PC-9 (cell line): ENCODE data around the gene PCSK5. TPM values are rescaled to one million over a fixed set of nuclear protein-coding genes. Genes with fewer than 3 reads are reported as not detected.

Experiments used
- BruUV-seq: library from RNA; stranded (reverse); fragments of 400-500 nt; replicated peaks from 2 replicates; lab custom pipeline; 2021; lab: Mats Ljungman, UMichigan
- CTCF ChIA-PET: fragments of 300-600 bp; sonication (Branson Sonifier 250); formaldehyde crosslinking; loops from one replicate; lab custom pipeline; 2022; ENCODE audit warnings: antibody characterized with exemption; lab: Charles Lee
- POLR2A ChIA-PET: fragments of 300-600 bp; sonication (Branson Sonifier 250); formaldehyde crosslinking; loops from one replicate; lab custom pipeline; 2022; ENCODE audit warnings: antibody characterized with exemption; ENCODE audit not compliant: unreplicated experiment; lab: Charles Lee
- DNase-seq, 2 experiments: peaks; one replicate each; pipeline versions ENCODE4 v3.0.0 to v3.0.0-alpha.2; 2015 to 2022; ENCODE audit warnings: mixed read lengths in 1 of 2
- H2AFZ ChIP-seq: fragments of 200-600 bp; sonication (generic); 2 replicates; pipeline ENCODE4 v1.8.1; 2017; ENCODE audit warnings: antibody characterized with exemption
- H3F3A ChIP-seq: fragments of 200-600 bp; sonication (generic); 2 replicates; pipeline ENCODE4 v1.8.1; 2017; ENCODE audit warnings: antibody characterized with exemption, mild to moderate bottlenecking, low read depth; ENCODE audit not compliant: insufficient read depth
- H3K27ac ChIP-seq: fragments of 200-600 bp; sonication (generic); 2 replicates; pipeline ENCODE4 v1.6.1; 2016; ENCODE audit warnings: mixed run types
- H3K27me3 ChIP-seq: fragments of 200-600 bp; sonication (generic); 2 replicates; pipeline ENCODE4 v1.6.1; 2016; ENCODE audit warnings: low read depth, mixed run types; ENCODE audit not compliant: insufficient read depth
- H3K36me3 ChIP-seq: fragments of 200-600 bp; sonication (generic); 2 replicates; pipeline ENCODE4 v1.6.1; 2016; ENCODE audit warnings: low read depth, mixed run types
- H3K4me1 ChIP-seq: fragments of 200-600 bp; sonication (generic); replicated peaks from 2 replicates; pipeline ENCODE4 v1.6.1; 2016; ENCODE audit warnings: mixed run types; ENCODE audit not compliant: insufficient read depth
- H3K4me2 ChIP-seq: fragments of 200-600 bp; sonication (generic); 2 replicates; pipeline ENCODE4 v1.6.1; 2017; ENCODE audit warnings: mixed run types
- H3K4me3 ChIP-seq: fragments of 200-600 bp; sonication (generic); 2 replicates; pipeline ENCODE4 v1.6.1; 2016; ENCODE audit warnings: mixed run types
- H3K79me2 ChIP-seq: fragments of 200-600 bp; sonication (generic); 2 replicates; pipeline ENCODE4 v1.6.1; 2017; ENCODE audit warnings: low read depth, mixed run types
- H3K9me2 ChIP-seq: fragments of 200-600 bp; sonication (generic); 2 replicates; pipeline ENCODE4 v1.8.1; 2017; ENCODE audit warnings: mild to moderate bottlenecking; ENCODE audit not compliant: insufficient read depth
- H3K9me3 ChIP-seq: fragments of 200-600 bp; sonication (generic); 2 replicates; pipeline ENCODE4 v1.8.1; 2016; ENCODE audit warnings: low read depth; ENCODE audit not compliant: insufficient read depth
- H4K20me1 ChIP-seq: fragments of 200-600 bp; sonication (generic); 2 replicates; pipeline ENCODE4 v1.8.1; 2017; ENCODE audit not compliant: insufficient read depth
- CTCF ChIP-seq: fragments of 200-600 bp; sonication (generic); conservative IDR thresholded peaks from 2 replicates; pipeline ENCODE4 v1.6.1; 2017; ENCODE audit warnings: mixed run types, antibody characterized with exemption, mild to moderate bottlenecking, moderate library complexity
- EZH2 ChIP-seq: fragments of 200-600 bp; sonication (generic); IDR thresholded peaks from 2 replicates; pipeline ENCODE4 v1.8.0; 2017; ENCODE audit warnings: antibody characterized with exemption, low read depth
- intact Hi-C: fragments of 100-400 bp; cut with micrococcal nuclease; formaldehyde crosslinking; loops from one replicate; pipeline ENCODE4 v1.10.0; 2022; ENCODE audit not compliant: unreplicated experiment
- total RNA-seq: library from RNA; stranded (reverse); gene quantifications from 2 replicates; pipeline ENCODE4 v1.2.3, GENCODE V29; 2021

The PCSK5 gene
- total RNA-seq, 1 experiment from 2014 or later = 8.2 TPM

GRCh38 chr9:76351006-76351405 is 460.5 kb downstream of the PCSK5 start:
- no peak overlapping the region for H3K4me3 ChIP-seq
- no peak overlapping the region for H3K27ac ChIP-seq
- H4K20me1 ChIP-seq = no peaks in the 10 kb centered on the region
- H3K27me3 ChIP-seq = no peaks in the 10 kb centered on the region
- intact Hi-C loops = no loop called here
- DNase-seq = no peak
- no TSS peak for BruUV-seq
- no peaks in the 10 kb centered on the region for H3K9me3 ChIP-seq
- no peak for TF ChIP-seq CTCF
- TF ChIP-seq EZH2 = no peak
- CTCF ChIA-PET = no interaction called here
- peaks cover 8% of the 10 kb centered on the region; the same call in 1 of the 2 replicates for H3F3A ChIP-seq
- no peaks in the 10 kb centered on the region for H3K79me2 ChIP-seq
- H3K9me2 ChIP-seq = no peaks in the 10 kb centered on the region
- POLR2A ChIA-PET = interaction anchor here (0.6 kb wide), 1 partner anchor 43 kb away, joined by 4 read pairs; the partner anchor contains the start of gene RFK
- H2AFZ ChIP-seq = no peak overlapping the region
- H3K4me2 ChIP-seq = no peak overlapping the region
- H3K4me1 ChIP-seq = peaks cover 21% of the 10 kb centered on the region
- H3K36me3 ChIP-seq = no peaks in the 10 kb centered on the region

GRCh38 chr9:76352026-76352620 is 461.6 kb downstream of the PCSK5 start:
- no peaks in the 10 kb centered on the region for H4K20me1 ChIP-seq
- H3K9me3 ChIP-seq = no peaks in the 10 kb centered on the region
- no peak overlapping the region; the same call in 1 of the 2 replicates for H3K4me2 ChIP-seq
- H3K27ac ChIP-seq = no peak overlapping the region
- intact Hi-C loops = loop anchor here (2.0 kb wide), 2 partner anchors 21 to 31 kb away; no protein-coding TSS in a partner anchor
- POLR2A ChIA-PET = interaction anchor here (0.6 kb wide), 1 partner anchor 36 kb away, joined by 9 read pairs; no protein-coding TSS in a partner anchor
- TF ChIP-seq EZH2 (no peak), CTCF (no peak)
- CTCF ChIA-PET = interaction anchor here (1.0 kb wide), 1 partner anchor 42 kb away, joined by 4 read pairs; the partner anchor contains the start of gene RFK
- no peaks in the 10 kb centered on the region for H3K79me2 ChIP-seq
- DNase-seq = peak; percentile 40 to 84
- H3K36me3 ChIP-seq = no peaks in the 10 kb centered on the region
- no peaks in the 10 kb centered on the region for H3K27me3 ChIP-seq
- H2AFZ ChIP-seq = no peak overlapping the region
- no TSS peak for BruUV-seq
- H3K4me3 ChIP-seq = no peak overlapping the region
- H3K9me2 ChIP-seq = no peaks in the 10 kb centered on the region
- peaks cover 8% of the 10 kb centered on the region; the same call in 1 of the 2 replicates for H3F3A ChIP-seq
- H3K4me1 ChIP-seq = peaks cover 21% of the 10 kb centered on the region

GRCh38 chr9:76353280-76353679 is 462.8 kb downstream of the PCSK5 start:
- no peaks in the 10 kb centered on the region for H3K36me3 ChIP-seq
- DNase-seq = peak; percentile 29 to 59
- H3K4me3 ChIP-seq = no peak overlapping the region
- H3K27ac ChIP-seq = no peak overlapping the region
- no peaks in the 10 kb centered on the region for H3K79me2 ChIP-seq
- ChIA-PET CTCF (interaction anchor here (1.0 kb wide), 1 partner anchor 41 kb away, joined by 4 read pairs; the partner anchor contains the start of gene RFK), POLR2A (no interaction called here)
- intact Hi-C loops = loop anchor here (2.0 kb wide), 2 partner anchors 20 to 32 kb away; no protein-coding TSS in a partner anchor
- H2AFZ ChIP-seq = no peak overlapping the region
- no peak overlapping the region for H3K4me2 ChIP-seq
- no peaks in the 10 kb centered on the region for H3K9me3 ChIP-seq
- no peaks in the 10 kb centered on the region for H4K20me1 ChIP-seq
- H3K4me1 ChIP-seq = peaks cover 21% of the 10 kb centered on the region
- no peak for TF ChIP-seq CTCF
- no peak for TF ChIP-seq EZH2
- no peaks in the 10 kb centered on the region for H3K27me3 ChIP-seq
- H3F3A ChIP-seq = peaks cover 8% of the 10 kb centered on the region; the same call in 1 of the 2 replicates
- BruUV-seq = no TSS peak
- H3K9me2 ChIP-seq = no peaks in the 10 kb centered on the region
